ENCODE measurements around the gene PTMS.

The PTMS gene

GRCh38 chr12:6767353-6768319, 1.5 kb downstream of the PTMS start (continued):
- TF ChIP-seq ZNF518A (tag by site-specific recombination; conservative IDR thresholded peaks at IDR 0.05; ENCODE audit: low read depth) (no peak), ZNF558 (tag by site-specific recombination; IDR thresholded peaks at IDR 0.05) (no peak), PATZ1 (tag by site-specific recombination; IDR thresholded peaks at IDR 0.05) (peak; percentile 49), ZNF830 (tag by site-specific recombination; IDR thresholded peaks at IDR 0.05; ENCODE audit: low read depth) (no peak), ZNF335 (tag by site-specific recombination; conservative IDR thresholded peaks at IDR 0.05) (peak; percentile 64), ZNF214 (tag by site-specific recombination; IDR thresholded peaks at IDR 0.05; ENCODE audit: borderline replicate concordance) (no peak), ZNF837 (tag by site-specific recombination; IDR thresholded peaks at IDR 0.05) (no peak), ZNF394 (tag by site-specific recombination; IDR thresholded peaks at IDR 0.05; ENCODE audit: borderline replicate concordance) (peak; percentile 41; the same call in 1 of the 2 replicates), ZNF2 (tag by site-specific recombination; IDR thresholded peaks at IDR 0.05) (no peak), ZNF510 (tag by site-specific recombination; IDR thresholded peaks at IDR 0.05; ENCODE audit: insufficient replicate concordance) (no peak), ZNF791 (tag by site-specific recombination; IDR thresholded peaks at IDR 0.05) (peak; percentile 87; the same call in 1 of the 2 replicates), PRDM2 (tag by site-specific recombination; IDR thresholded peaks at IDR 0.05; ENCODE audit: borderline replicate concordance) (peak; percentile 79), ZFP69B (tag by site-specific recombination; IDR thresholded peaks at IDR 0.05) (no peak), ZNF530 (tag by site-specific recombination; IDR thresholded peaks at IDR 0.05; ENCODE audit: low read depth) (no peak), KLF9 (tag by site-specific recombination; IDR thresholded peaks at IDR 0.05; ENCODE audit: low read depth) (no peak), ZNF148 (tag by site-specific recombination; IDR thresholded peaks at IDR 0.05; ENCODE audit: borderline replicate concordance) (no peak), ZNF488 (tag by site-specific recombination; IDR thresholded peaks at IDR 0.05) (no peak), ZNF514 (tag by site-specific recombination; IDR thresholded peaks at IDR 0.05) (no peak)
- TF ChIP-seq, protein P1, sequence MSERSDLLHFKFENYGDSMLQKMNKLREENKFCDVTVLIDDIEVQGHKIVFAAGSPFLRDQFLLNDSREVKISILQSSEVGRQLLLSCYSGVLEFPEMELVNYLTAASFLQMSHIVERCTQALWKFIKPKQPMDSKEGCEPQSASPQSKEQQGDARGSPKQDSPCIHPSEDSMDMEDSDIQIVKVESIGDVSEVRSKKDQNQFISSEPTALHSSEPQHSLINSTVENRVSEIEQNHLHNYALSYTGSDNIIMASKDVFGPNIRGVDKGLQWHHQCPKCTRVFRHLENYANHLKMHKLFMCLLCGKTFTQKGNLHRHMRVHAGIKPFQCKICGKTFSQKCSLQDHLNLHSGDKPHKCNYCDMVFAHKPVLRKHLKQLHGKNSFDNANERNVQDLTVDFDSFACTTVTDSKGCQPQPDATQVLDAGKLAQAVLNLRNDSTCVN (tag by site-specific recombination; optimal IDR thresholded peaks at IDR 0.05): no peak
